Panc1 (cell line): ENCODE results near the gene VPS35L. TPM values are rescaled to one million over a fixed set of nuclear protein-coding genes. Genes with fewer than 3 reads are reported as not detected.
A peak's percentile ranks its signal among the peaks of the same experiment; 100 is the strongest.

ENCODE experiments used
- ATAC-seq: fragments of 200-7000 bp; cut with Tn5 transposase; 2 replicates; pipeline ENCODE4 v1.9.1; 2020; ENCODE audit warnings: mild to moderate bottlenecking, moderate library complexity
- BruUV-seq: library from RNA; stranded (reverse); fragments of 400-500 nt; replicated peaks from 2 replicates; lab custom pipeline; 2021; lab: Mats Ljungman, UMichigan
- CTCF ChIA-PET: fragments of 300-600 bp; sonication (Branson Sonifier 250); formaldehyde crosslinking; loops from one replicate; lab custom pipeline; 2022; ENCODE audit warnings: antibody characterized with exemption; lab: Charles Lee
- POLR2A ChIA-PET: fragments of 300-600 bp; sonication (Branson Sonifier 250); formaldehyde crosslinking; loops from one replicate; lab custom pipeline; 2022; ENCODE audit warnings: antibody characterized with exemption; lab: Charles Lee
- DNase-seq: peaks from one replicate; pipeline ENCODE4 v3.0.0-alpha.2; 2010; ENCODE audit warnings: low read depth, low spot score
- H3K27ac ChIP-seq: 2 replicates; pipeline ENCODE4 v1.5.1; 2011; ENCODE audit warnings: mild to moderate bottlenecking, low read length, inconsistent platforms
- H3K27me3 ChIP-seq: fragments of 200-500 bp; sonication (Bioruptor generic); 2 replicates; pipeline ENCODE4 v1.6.0; 2014; ENCODE audit warnings: low read length, inconsistent platforms; ENCODE audit not compliant: control insufficient read depth, insufficient read depth
- H3K36me3 ChIP-seq: fragments of 200-500 bp; sonication (Bioruptor generic); 2 replicates; pipeline ENCODE4 v1.5.1; 2014; ENCODE audit warnings: inconsistent platforms, mild to moderate bottlenecking, low read length, moderate library complexity; ENCODE audit not compliant: control insufficient read depth, insufficient read depth
- H3K4me1 ChIP-seq: 2 replicates; pipeline ENCODE4 v1.5.1; 2011; ENCODE audit warnings: inconsistent platforms, mild to moderate bottlenecking, low read length, moderate library complexity; ENCODE audit not compliant: control insufficient read depth, insufficient read depth
- H3K4me3 ChIP-seq, 2 experiments: 2 replicates each; pipeline ENCODE4 v1.5.1; 2011 to 2012; ENCODE audit warnings: low read depth in 2 of 2, low read length in 2 of 2, mild to moderate bottlenecking in 2 of 2, inconsistent platforms in 1 of 2, moderate library complexity in 1 of 2
- H3K9me3 ChIP-seq: fragments of 200-500 bp; sonication (Bioruptor generic); 2 replicates; pipeline ENCODE4 v1.5.1; 2014; ENCODE audit warnings: low read depth, mild to moderate bottlenecking, inconsistent platforms, low read length, moderate library complexity; ENCODE audit not compliant: control insufficient read depth, insufficient read depth
- CTCF ChIP-seq: fragments of 450-650 bp; IDR thresholded peaks from 2 replicates; pipeline ENCODE4 v1.5.1; 2017; ENCODE audit warnings: mild to moderate bottlenecking
- POLR2AphosphoS5 ChIP-seq: IDR thresholded peaks from 2 replicates; pipeline ENCODE4 v1.6.1; 2012; ENCODE audit warnings: mild to moderate bottlenecking, low read depth, low read length, moderate library complexity
- REST ChIP-seq, 2 experiments: IDR thresholded peaks; 2 replicates each; pipeline ENCODE4 v1.6.1; 2011 to 2012; ENCODE audit warnings: low read depth in 2 of 2, control low read depth in 1 of 2, low read length in 1 of 2, mild to moderate bottlenecking in 1 of 2, moderate library complexity in 1 of 2; ENCODE audit not compliant: insufficient read depth in 1 of 2
- SIN3A ChIP-seq: IDR thresholded peaks from 2 replicates; pipeline ENCODE4 v1.6.1; 2012; ENCODE audit warnings: low read depth, mild to moderate bottlenecking, low read length, moderate library complexity, borderline replicate concordance; ENCODE audit not compliant: insufficient read depth
- TCF7L2 ChIP-seq: IDR thresholded peaks from 2 replicates; pipeline ENCODE4 v1.6.1; 2011; ENCODE audit warnings: mild to moderate bottlenecking, low read depth, low read length, inconsistent platforms
- in situ Hi-C: cut with HindIII; loops from 2 replicates; pipeline ENCODE4 v1.10.0; 2016; ENCODE audit warnings: low sequenced_read_pairs, low pct_unique_long_range_greater_than_20kb
- intact Hi-C: fragments of 100-400 bp; cut with micrococcal nuclease; formaldehyde crosslinking; loops from one replicate; pipeline ENCODE4 v1.10.0; 2022; ENCODE audit not compliant: unreplicated experiment
- total RNA-seq: library from RNA; stranded (reverse); gene quantifications from one replicate; pipeline ENCODE4 v1.2.1, GENCODE V29; 2021; ENCODE audit not compliant: unreplicated experiment

The VPS35L gene
- total RNA-seq, 1 experiment from 2014 or later: 124 TPM

- ATAC-seq (peak; percentile 94), DNase-seq (no peak)
- ChIA-PET CTCF (interaction anchor here (0.5 to 1.4 kb wide), 16 partner anchors 9 to 303 kb away, joined by 3 to 9 read pairs (median 4); partner anchors contain the start of gene VPS35L), POLR2A (interaction anchor here (1.0 kb wide), 1 partner anchor 12 kb away, joined by 3 read pairs; no protein-coding TSS in a partner anchor)
- Histone ChIP-seq H3K9me3 (no peaks in the 10 kb centered on the region), H3K4me3 (no peak overlapping the region), H3K36me3 (peaks cover 11% of the 10 kb centered on the region), H3K27me3 (no peaks in the 10 kb centered on the region), H3K4me1 (no peaks in the 10 kb centered on the region), H3K27ac (no peak overlapping the region)
- TF ChIP-seq REST (IDR thresholded peaks at IDR 0.05; ENCODE audit: insufficient read depth in 1 of 2, low read depth in 2 of 2, low read length in 1 of 2): no peak
- peak; percentile 97 for TF ChIP-seq CTCF
- no TSS peak for BruUV-seq
- in situ Hi-C loops: no loop called here
- intact Hi-C loops: no loop called here
Observed at GRCh38 chr16:19583665-19584300, 28.3 kb downstream of the VPS35L start.

- no peak overlapping the region for H3K4me3 ChIP-seq
- ATAC-seq: no peak
- in situ Hi-C loops (no loop called here), intact Hi-C loops (no loop called here)
- no peaks in the 10 kb centered on the region; the same call in none of the 2 replicates for H3K36me3 ChIP-seq
- CTCF ChIA-PET: no interaction called here
- BruUV-seq: no TSS peak
- H3K27me3 ChIP-seq: no peaks in the 10 kb centered on the region
- TF ChIP-seq CTCF: no peak
- TF ChIP-seq SIN3A: no peak
- TF ChIP-seq REST (IDR thresholded peaks at IDR 0.05; ENCODE audit: insufficient read depth in 1 of 2, low read depth in 2 of 2, low read length in 1 of 2): no peak
- no peak for TF ChIP-seq POLR2AphosphoS5
- no peak for TF ChIP-seq TCF7L2
- no peaks in the 10 kb centered on the region for H3K9me3 ChIP-seq
- H3K4me1 ChIP-seq: no peaks in the 10 kb centered on the region
- POLR2A ChIA-PET: no interaction called here
- H3K27ac ChIP-seq: no peak overlapping the region
- DNase-seq: no peak
Observed at GRCh38 chr16:19588661-19589060, 33.2 kb downstream of the VPS35L start.
